Nephron (organoid): ENCODE data around the gene SHTN1.

Experiments used
- H3K27ac Mint-ChIP-seq, 3 experiments: 2 replicates each; pipeline ENCODE4 v1.8.0; 2020; ENCODE audit warnings: mixed read lengths in 3 of 3, mild to moderate bottlenecking in 2 of 3, moderate library complexity in 1 of 3
- H3K27me3 Mint-ChIP-seq: 2 replicates; pipeline ENCODE4 v1.8.0; 2021; ENCODE audit warnings: low read depth, mild to moderate bottlenecking, moderate library complexity, mixed read lengths
- H3K36me3 Mint-ChIP-seq: 2 replicates; pipeline ENCODE4 v1.8.0; 2020; ENCODE audit warnings: low read depth, mixed read lengths
- H3K4me1 Mint-ChIP-seq: 2 replicates; pipeline ENCODE4 v1.8.0; 2020; ENCODE audit warnings: mixed read lengths
- H3K4me3 Mint-ChIP-seq, 3 experiments: 2 replicates each; pipeline ENCODE4 v1.8.0; 2020; ENCODE audit warnings: mild to moderate bottlenecking in 3 of 3, mixed read lengths in 3 of 3, moderate library complexity in 2 of 3
- H3K9me3 Mint-ChIP-seq: 2 replicates; pipeline ENCODE4 v1.8.0; 2020; ENCODE audit warnings: mixed read lengths
- TF ChIP-seq, protein P1 (sequence below), 3 experiments: fragments of 200-600 bp; sonication (generic); IDR thresholded peaks; one replicate each; pipeline ENCODE4 v1.5.0; 2021; ENCODE audit warnings: antibody characterized with exemption in 3 of 3; ENCODE audit not compliant: unreplicated experiment in 3 of 3

SHTN1 gene

DNA sequence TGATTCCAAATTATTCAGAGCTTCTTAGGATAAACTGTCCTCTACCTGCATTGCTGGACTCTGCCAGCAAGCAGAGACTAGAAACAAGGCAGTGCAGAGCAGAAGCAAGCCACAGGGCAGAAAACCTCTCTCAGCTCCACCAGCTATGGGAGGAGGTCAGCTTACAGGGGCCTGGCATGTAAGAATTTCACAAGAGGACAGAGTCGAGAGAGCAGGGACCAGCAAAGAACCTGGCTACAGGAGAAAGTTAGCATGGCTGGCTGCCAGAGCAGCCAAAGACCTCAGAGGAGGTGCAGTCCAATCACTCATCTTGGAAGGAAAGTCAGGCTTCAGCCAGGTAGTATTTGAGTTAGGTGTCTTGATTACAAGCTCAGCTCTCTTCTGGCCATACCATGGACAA is 92.8 kb downstream of the SHTN1 start:
- H3K4me3 Mint-ChIP-seq = peak overlapping the region in 1 of 3 experiments; percentile 42
- TF ChIP-seq, protein P1, sequence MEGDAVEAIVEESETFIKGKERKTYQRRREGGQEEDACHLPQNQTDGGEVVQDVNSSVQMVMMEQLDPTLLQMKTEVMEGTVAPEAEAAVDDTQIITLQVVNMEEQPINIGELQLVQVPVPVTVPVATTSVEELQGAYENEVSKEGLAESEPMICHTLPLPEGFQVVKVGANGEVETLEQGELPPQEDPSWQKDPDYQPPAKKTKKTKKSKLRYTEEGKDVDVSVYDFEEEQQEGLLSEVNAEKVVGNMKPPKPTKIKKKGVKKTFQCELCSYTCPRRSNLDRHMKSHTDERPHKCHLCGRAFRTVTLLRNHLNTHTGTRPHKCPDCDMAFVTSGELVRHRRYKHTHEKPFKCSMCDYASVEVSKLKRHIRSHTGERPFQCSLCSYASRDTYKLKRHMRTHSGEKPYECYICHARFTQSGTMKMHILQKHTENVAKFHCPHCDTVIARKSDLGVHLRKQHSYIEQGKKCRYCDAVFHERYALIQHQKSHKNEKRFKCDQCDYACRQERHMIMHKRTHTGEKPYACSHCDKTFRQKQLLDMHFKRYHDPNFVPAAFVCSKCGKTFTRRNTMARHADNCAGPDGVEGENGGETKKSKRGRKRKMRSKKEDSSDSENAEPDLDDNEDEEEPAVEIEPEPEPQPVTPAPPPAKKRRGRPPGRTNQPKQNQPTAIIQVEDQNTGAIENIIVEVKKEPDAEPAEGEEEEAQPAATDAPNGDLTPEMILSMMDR (IDR thresholded peaks at IDR 0.05; ENCODE audit: unreplicated experiment in 3 of 3) = no peak
- peaks cover 4% of the 10 kb centered on the region for H3K36me3 Mint-ChIP-seq
- peak overlapping the region in 1 of 3 experiments; percentile 79 for H3K27ac Mint-ChIP-seq
- H3K27me3 Mint-ChIP-seq = no peaks in the 10 kb centered on the region
- no peaks in the 10 kb centered on the region for H3K9me3 Mint-ChIP-seq
- H3K4me1 Mint-ChIP-seq = peaks cover 58% of the 10 kb centered on the region

DNA sequence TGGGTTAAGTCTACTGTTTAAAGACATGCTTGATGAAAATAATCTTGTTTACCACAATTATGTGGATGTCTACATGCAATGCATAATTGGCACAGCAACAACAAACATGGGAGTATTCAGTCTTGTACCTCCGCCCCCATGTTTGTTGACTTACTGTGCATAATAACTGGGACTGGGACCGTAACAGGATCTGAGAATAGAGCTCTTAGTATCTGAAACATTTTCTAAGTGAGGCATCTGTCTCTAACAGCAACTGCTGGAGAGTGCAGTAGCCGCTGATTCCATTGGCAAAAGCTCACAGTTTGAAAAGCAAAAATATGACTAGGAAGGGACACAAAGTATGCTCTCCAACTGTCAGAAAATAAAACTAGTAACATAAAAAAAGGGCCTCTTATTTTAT is 94.1 kb downstream of the SHTN1 start:
- TF ChIP-seq, protein P1 (IDR thresholded peaks at IDR 0.05; ENCODE audit: unreplicated experiment in 3 of 3) = no peak
- Mint-ChIP-seq H3K27ac (peak overlapping the region in 2 of 3 experiments; percentile 73 to 79), H3K36me3 (peaks cover 4% of the 10 kb centered on the region), H3K9me3 (no peaks in the 10 kb centered on the region), H3K4me3 (peak overlapping the region in 1 of 3 experiments; percentile 64), H3K4me1 (peaks cover 64% of the 10 kb centered on the region), H3K27me3 (no peaks in the 10 kb centered on the region)

DNA sequence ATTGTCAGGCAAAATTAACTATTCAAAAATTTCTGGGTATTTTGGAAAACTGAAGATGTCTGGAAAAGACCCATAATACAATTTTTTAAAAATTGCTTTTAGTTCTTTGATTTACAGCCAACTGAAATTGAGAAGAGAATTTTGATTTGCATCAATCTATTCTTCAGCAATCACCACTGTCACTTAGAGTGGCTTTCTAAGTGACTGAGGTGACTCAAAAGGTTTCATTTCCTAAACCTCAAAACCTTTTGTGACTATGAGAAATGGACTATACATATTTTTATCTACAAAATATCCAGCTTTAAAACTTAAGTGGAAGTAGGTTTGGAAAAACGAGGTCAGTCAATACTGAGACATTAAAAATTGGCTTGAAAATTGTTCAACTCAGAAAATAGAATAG is 95.7 kb downstream of the SHTN1 start:
- Mint-ChIP-seq H3K9me3 (no peaks in the 10 kb centered on the region), H3K4me3 (no peak overlapping the region), H3K27ac (no peak overlapping the region), H3K36me3 (peaks cover 1% of the 10 kb centered on the region), H3K4me1 (peaks cover 49% of the 10 kb centered on the region), H3K27me3 (no peaks in the 10 kb centered on the region)
- TF ChIP-seq, protein P1 (IDR thresholded peaks at IDR 0.05; ENCODE audit: unreplicated experiment in 3 of 3) = no peak

DNA sequence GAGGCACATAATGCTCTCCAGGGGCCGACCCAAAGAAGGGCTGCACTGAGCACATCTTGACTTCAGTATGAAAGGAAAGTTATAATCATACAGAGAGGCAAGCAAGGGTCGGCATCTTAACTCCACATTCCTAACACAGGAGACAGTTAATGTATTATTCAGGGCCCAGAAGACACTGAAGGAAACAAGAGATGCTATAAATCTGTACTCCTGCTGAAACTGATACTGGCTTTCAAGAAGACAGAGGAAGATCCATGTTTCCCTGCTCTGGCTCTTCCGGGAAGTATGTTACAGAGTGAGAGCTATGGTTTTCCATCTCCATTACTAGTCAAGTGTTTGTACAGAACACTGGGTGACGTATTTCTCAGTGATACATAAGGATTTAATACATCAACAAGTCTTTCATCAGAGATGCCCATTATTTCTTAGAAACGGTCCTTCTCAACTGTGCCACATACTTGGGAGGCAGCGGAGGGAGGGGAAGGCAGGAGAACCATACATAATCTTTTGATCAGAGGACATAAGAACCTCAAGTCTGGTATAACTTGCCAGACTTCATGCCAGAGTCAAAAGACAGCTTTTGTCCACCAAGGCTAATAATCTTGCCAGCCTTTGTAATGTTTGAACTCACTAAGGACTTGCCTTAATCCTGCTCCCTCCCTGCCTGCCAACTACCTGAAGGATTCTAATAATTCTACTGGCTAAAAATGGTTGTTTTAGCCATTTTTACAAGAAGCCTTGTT is 97.6 kb downstream of the SHTN1 start:
- Mint-ChIP-seq H3K4me3 (no peak overlapping the region), H3K36me3 (no peaks in the 10 kb centered on the region), H3K4me1 (peaks cover 37% of the 10 kb centered on the region), H3K27ac (peak overlapping the region in 1 of 3 experiments; percentile 16), H3K9me3 (no peaks in the 10 kb centered on the region), H3K27me3 (no peaks in the 10 kb centered on the region)
- TF ChIP-seq, protein P1 (IDR thresholded peaks at IDR 0.05; ENCODE audit: unreplicated experiment in 3 of 3) = no peak

DNA sequence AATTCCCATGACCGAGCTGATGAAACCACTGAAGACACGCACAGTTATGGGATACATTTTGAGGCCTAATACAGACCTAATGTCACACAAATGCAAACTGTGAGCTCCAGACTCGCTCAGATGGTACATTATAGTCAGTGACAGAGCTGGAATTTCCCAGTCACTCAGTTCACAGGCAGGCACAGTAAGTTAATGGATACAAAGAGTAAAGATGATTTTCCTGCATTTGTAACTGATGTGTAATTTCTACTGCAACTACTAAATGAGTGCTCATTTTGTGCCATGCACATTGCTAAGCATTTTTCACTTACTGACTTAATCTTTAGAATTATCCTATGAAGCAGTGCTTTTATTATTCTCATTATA is 99.2 kb downstream of the SHTN1 start:
- no peak overlapping the region for H3K27ac Mint-ChIP-seq
- no peaks in the 10 kb centered on the region for H3K27me3 Mint-ChIP-seq
- TF ChIP-seq, protein P1 (IDR thresholded peaks at IDR 0.05; ENCODE audit: unreplicated experiment in 3 of 3) = no peak
- no peak overlapping the region for H3K4me3 Mint-ChIP-seq
- H3K4me1 Mint-ChIP-seq = peaks cover 22% of the 10 kb centered on the region
- peaks cover 4% of the 10 kb centered on the region for H3K36me3 Mint-ChIP-seq
- H3K9me3 Mint-ChIP-seq = no peaks in the 10 kb centered on the region

DNA sequence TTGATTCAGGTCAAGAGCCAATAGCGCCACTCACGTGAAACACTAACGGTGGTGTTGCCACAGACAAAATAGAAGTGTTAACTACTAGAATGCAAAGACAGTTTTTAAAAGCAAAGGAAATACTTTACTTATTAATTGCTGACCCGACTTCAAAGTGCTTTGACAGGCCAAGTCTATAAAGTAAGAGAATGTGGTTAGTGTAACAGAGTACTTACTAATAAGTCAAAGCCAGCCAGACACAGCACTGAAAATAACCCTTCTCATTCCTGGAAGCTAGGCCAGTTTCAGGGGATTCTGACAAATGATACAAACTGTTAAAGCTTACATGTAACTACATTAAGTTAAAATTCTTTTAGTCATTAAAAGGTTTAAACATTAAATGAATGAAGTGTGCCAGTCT is 105.4 kb downstream of the SHTN1 start:
- Mint-ChIP-seq H3K9me3 (no peaks in the 10 kb centered on the region), H3K27me3 (no peaks in the 10 kb centered on the region), H3K27ac (peak overlapping the region; percentile 53 to 70 (median 64)), H3K4me3 (no peak overlapping the region), H3K4me1 (peaks cover 22% of the 10 kb centered on the region), H3K36me3 (peaks cover 4% of the 10 kb centered on the region)
- TF ChIP-seq, protein P1 (IDR thresholded peaks at IDR 0.05; ENCODE audit: unreplicated experiment in 3 of 3) = no peak
